Testis (tissue), 3 donors: ENCODE data around the gene RNASEL. TPM values are rescaled to one million over a fixed set of nuclear protein-coding genes. Genes with fewer than 3 reads are reported as not detected.

ENCODE experiments used
- DNase-seq: peaks from one replicate; pipeline ENCODE4 v3.0.0-alpha.2; 2019
- H3K27ac ChIP-seq, 2 donors: fragments of 200-600 bp; sonication (generic); one replicate each; pipeline ENCODE4 v1.5.1; 2019
- H3K27me3 ChIP-seq: fragments of 200-600 bp; sonication (generic); one replicate; pipeline ENCODE4 v1.5.1; 2019
- H3K36me3 ChIP-seq: fragments of 200-600 bp; sonication (generic); one replicate; pipeline ENCODE4 v1.5.1; 2017; ENCODE audit warnings: low read depth; ENCODE audit errors: missing control alignments
- H3K4me1 ChIP-seq: fragments of 200-600 bp; sonication (generic); one replicate; pipeline ENCODE4 v1.5.1; 2019
- H3K4me3 ChIP-seq, 2 donors: fragments of 200-600 bp; sonication (generic); one replicate each; pipeline ENCODE4 v1.5.1; 2017 to 2019
- H3K9me3 ChIP-seq: fragments of 200-600 bp; sonication (generic); one replicate; pipeline ENCODE4 v1.5.1; 2017
- POLR2A ChIP-seq: fragments of 450-650 bp; IDR thresholded peaks from one replicate; pipeline ENCODE4 v1.6.1; 2017; ENCODE audit warnings: antibody characterized with exemption, mild to moderate bottlenecking, moderate library complexity
- WGBS, 2 donors: methylation state at CpG; one replicate each; pipeline ENCODE4 v1.1.5; 2018; 5-methylcytosine and 5-hydroxymethylcytosine counted together
- intact Hi-C: fragments of 100-400 bp; cut with DNase I; formaldehyde crosslinking; loops from one replicate; pipeline ENCODE4 v1.15.1; 2023; ENCODE audit warnings: low total_unique reads
- polyA plus RNA-seq: library from polyadenylated mRNA; stranded (reverse); fragments of 350-450 nt; fragmentation: Illumina TruSeq; extraction: RNeasy Lipid Tissue Mini Kit (QIAGEN cat#74804); gene quantifications from one replicate; pipeline ENCODE4 v1.2.3, GENCODE V29; 2014; ENCODE audit warnings: low read depth, low replicate concordance; ENCODE audit not compliant: insufficient read depth
- total RNA-seq, 2 donors: library from RNA; depleted of rRNA; stranded (reverse); fragments of >200 nt; gene quantifications; one replicate each; pipeline ENCODE4 v1.2.3, GENCODE V29; 2016
- TF ChIP-seq, protein P1 (sequence below), 3 experiments: fragments of 450-650 bp in 2 of 3; fragments of 200-600 bp in 1 of 3; sonication (generic) in 1 of 3; IDR thresholded peaks; one replicate each; pipeline ENCODE4 v1.5.1; 2016 to 2019; ENCODE audit warnings: antibody characterized with exemption in 3 of 3, mild to moderate bottlenecking in 2 of 3, moderate library complexity in 1 of 3

The RNASEL gene
- total and polyA plus RNA-seq, 3 donors from 2014 or later: 4.7 to 7.5 (median 5.4) TPM

- Histone ChIP-seq H3K4me1 (peaks cover 5% of the 10 kb centered on the region), H3K9me3 (no peaks in the 10 kb centered on the region), H3K36me3 (no peaks in the 10 kb centered on the region), H3K27ac (no peak overlapping the region), H3K27me3 (no peaks in the 10 kb centered on the region), H3K4me3 (no peak overlapping the region)
- no peak for TF ChIP-seq POLR2A
- TF ChIP-seq, protein P1, sequence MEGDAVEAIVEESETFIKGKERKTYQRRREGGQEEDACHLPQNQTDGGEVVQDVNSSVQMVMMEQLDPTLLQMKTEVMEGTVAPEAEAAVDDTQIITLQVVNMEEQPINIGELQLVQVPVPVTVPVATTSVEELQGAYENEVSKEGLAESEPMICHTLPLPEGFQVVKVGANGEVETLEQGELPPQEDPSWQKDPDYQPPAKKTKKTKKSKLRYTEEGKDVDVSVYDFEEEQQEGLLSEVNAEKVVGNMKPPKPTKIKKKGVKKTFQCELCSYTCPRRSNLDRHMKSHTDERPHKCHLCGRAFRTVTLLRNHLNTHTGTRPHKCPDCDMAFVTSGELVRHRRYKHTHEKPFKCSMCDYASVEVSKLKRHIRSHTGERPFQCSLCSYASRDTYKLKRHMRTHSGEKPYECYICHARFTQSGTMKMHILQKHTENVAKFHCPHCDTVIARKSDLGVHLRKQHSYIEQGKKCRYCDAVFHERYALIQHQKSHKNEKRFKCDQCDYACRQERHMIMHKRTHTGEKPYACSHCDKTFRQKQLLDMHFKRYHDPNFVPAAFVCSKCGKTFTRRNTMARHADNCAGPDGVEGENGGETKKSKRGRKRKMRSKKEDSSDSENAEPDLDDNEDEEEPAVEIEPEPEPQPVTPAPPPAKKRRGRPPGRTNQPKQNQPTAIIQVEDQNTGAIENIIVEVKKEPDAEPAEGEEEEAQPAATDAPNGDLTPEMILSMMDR (IDR thresholded peaks at IDR 0.05): no peak
- DNase-seq: no peak
- intact Hi-C loops: no loop called here
- WGBS, 2 donors: 69 to 76% methylated on average over 1 of the region's 1 CpG
Measured at GRCh38 chr1:182626527-182626926, 37.5 kb upstream of the RNASEL start.

DNA sequence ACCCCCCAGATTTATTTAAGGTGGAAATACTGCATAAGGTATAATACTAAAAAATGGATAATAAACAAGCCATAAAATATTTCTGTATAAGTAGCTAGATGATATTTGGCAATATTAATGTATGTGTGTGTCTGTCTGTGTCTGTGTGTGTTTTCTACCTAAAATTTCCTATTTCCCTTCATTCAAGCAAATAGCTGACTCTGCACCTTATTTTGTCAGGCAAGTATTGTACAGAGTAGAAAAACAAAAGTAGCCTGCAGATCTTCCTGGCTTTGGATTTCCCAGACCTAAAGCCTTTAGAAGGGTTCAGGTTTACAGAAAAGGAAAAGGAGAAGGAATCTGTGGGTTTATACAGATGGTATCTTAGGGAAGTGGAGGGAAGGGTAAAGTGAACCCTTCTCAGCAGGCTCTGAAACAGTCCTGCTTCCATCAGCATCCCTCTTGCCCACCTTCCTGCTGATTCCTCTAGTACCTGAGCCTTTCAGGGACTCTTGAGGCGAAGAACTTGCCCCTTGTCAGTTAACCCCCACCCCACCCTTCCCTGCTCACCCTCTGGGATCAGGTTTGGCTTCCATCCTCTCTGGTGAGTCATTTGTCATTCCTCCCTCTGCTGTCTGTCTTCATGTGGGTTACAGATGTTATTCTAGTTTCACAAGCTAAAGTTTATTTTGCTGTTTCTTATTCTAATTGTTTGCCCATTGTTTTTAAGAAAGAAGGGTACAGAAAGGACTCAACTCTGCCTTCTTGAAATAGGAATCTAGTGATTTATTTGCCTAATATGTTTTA lies 36.9 kb upstream of the RNASEL start:
- no peaks in the 10 kb centered on the region for H3K36me3 ChIP-seq
- no peak overlapping the region for H3K4me3 ChIP-seq
- no peak overlapping the region for H3K27ac ChIP-seq
- peaks cover 5% of the 10 kb centered on the region for H3K4me1 ChIP-seq
- intact Hi-C loops: no loop called here
- no peaks in the 10 kb centered on the region for H3K27me3 ChIP-seq
- H3K9me3 ChIP-seq: no peaks in the 10 kb centered on the region
- WGBS, 2 donors: 47 to 84% methylated on average over 1 of the region's 1 CpG
- TF ChIP-seq, protein P1 (IDR thresholded peaks at IDR 0.05): no peak
- no peak for TF ChIP-seq POLR2A
- no peak for DNase-seq

GRCh38 chr1:182625024-182625423 lies 36.0 kb upstream of the RNASEL start:
- WGBS, 2 donors: 95% methylated on average over 3 of the region's 3 CpGs
- Histone ChIP-seq H3K4me3 (no peak overlapping the region), H3K27me3 (no peaks in the 10 kb centered on the region), H3K36me3 (no peaks in the 10 kb centered on the region), H3K4me1 (peaks cover 5% of the 10 kb centered on the region), H3K27ac (no peak overlapping the region), H3K9me3 (no peaks in the 10 kb centered on the region)
- TF ChIP-seq, protein P1 (IDR thresholded peaks at IDR 0.05): no peak
- no peak for TF ChIP-seq POLR2A
- no peak for DNase-seq
- intact Hi-C loops: no loop called here

DNA sequence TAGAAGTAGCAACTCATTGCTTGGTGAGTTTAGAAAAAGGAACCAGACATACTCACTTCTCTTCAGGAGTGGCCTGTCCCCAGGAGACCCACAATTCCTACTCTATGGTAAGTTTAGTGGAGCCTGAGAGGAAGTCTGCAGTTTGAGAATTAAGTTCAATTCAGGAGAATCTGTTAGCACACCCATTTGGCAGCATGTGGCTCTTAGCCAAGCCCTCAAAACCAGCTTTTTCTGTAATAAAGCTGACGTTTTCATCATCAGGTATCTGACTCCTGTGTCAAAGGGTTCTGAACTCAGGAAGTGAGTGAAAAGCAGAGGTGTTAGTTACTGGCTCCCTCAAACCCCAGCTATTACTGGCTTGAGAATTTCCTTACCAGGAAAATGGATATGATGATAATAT lies 35.5 kb upstream of the RNASEL start:
- Histone ChIP-seq H3K4me3 (no peak overlapping the region), H3K27me3 (no peaks in the 10 kb centered on the region), H3K9me3 (no peaks in the 10 kb centered on the region), H3K27ac (no peak overlapping the region), H3K36me3 (no peaks in the 10 kb centered on the region), H3K4me1 (peaks cover 5% of the 10 kb centered on the region)
- 58 to 67% methylated on average over 1 of the region's 1 CpG for WGBS, 2 donors
- intact Hi-C loops: no loop called here
- TF ChIP-seq, protein P1 (IDR thresholded peaks at IDR 0.05): no peak
- TF ChIP-seq POLR2A: no peak
- no peak for DNase-seq
